WTC11 (cell line): ENCODE measurements around the gene AGAP1. TPM values are rescaled to one million over a fixed set of nuclear protein-coding genes. Genes with fewer than 3 reads are reported as not detected.

ENCODE experiments used
- ATAC-seq: fragments of 200-7000 bp; cut with Tn5 transposase; 2 replicates; pipeline ENCODE4 v1.10.0; 2021; ENCODE audit warnings: mild to moderate bottlenecking, moderate library complexity
- CTCF ChIA-PET: fragments of 300-600 bp; sonication (Branson Sonifier 250); formaldehyde crosslinking; loops from one replicate; lab custom pipeline; 2021; ENCODE audit warnings: antibody characterized with exemption; lab: Charles Lee
- POLR2A ChIA-PET: fragments of 350-600 bp; sonication (Branson Sonifier 250); formaldehyde crosslinking; loops from one replicate; lab custom pipeline; 2021; ENCODE audit warnings: antibody characterized with exemption; lab: Charles Lee
- DNase-seq: peaks from one replicate; pipeline ENCODE4 v3.0.0; 2021; ENCODE audit warnings: low spot score
- H3K27ac Mint-ChIP-seq: 2 replicates; pipeline ENCODE4 v1.8.0; 2021; ENCODE audit warnings: mixed read lengths
- H3K27me3 Mint-ChIP-seq: 2 replicates; pipeline ENCODE4 v1.8.0; 2021; ENCODE audit warnings: low read depth, mild to moderate bottlenecking, moderate library complexity, mixed read lengths
- H3K36me3 Mint-ChIP-seq: 2 replicates; pipeline ENCODE4 v1.8.0; 2021; ENCODE audit warnings: mixed read lengths
- H3K4me1 Mint-ChIP-seq: 2 replicates; pipeline ENCODE4 v1.8.0; 2022; ENCODE audit warnings: mixed read lengths
- H3K4me3 Mint-ChIP-seq: 2 replicates; pipeline ENCODE4 v1.8.0; 2021; ENCODE audit warnings: mild to moderate bottlenecking, moderate library complexity, mixed read lengths
- H3K9me3 Mint-ChIP-seq: 2 replicates; pipeline ENCODE4 v1.8.0; 2021; ENCODE audit warnings: mixed read lengths
- CREM ChIP-seq: sonication (generic); formaldehyde crosslinking; IDR thresholded peaks from 2 replicates; pipeline ENCODE4 v1.8.1; 2022; ENCODE audit warnings: mild to moderate bottlenecking, missing genetic modification reagents, moderate library complexity
- FOXK1 ChIP-seq: sonication (generic); formaldehyde crosslinking; IDR thresholded peaks from 2 replicates; pipeline ENCODE4 v1.8.0; 2022; ENCODE audit warnings: mild to moderate bottlenecking, moderate library complexity, missing genetic modification reagents
- GABPB1 ChIP-seq: sonication (generic); formaldehyde crosslinking; IDR thresholded peaks from 2 replicates; pipeline ENCODE4 v1.8.1; 2023; ENCODE audit warnings: mild to moderate bottlenecking, missing genetic modification reagents
- GTF2I ChIP-seq: fragments of 250-450 bp; sonication (Bioruptor Pico); conservative IDR thresholded peaks from 2 replicates; pipeline ENCODE4 v1.4.0; 2021; ENCODE audit warnings: mild to moderate bottlenecking
- HMGA2 ChIP-seq: fragments of 250-450 bp; sonication (Bioruptor Pico); IDR thresholded peaks from 2 replicates; pipeline ENCODE4 v1.4.0; 2021; ENCODE audit warnings: mild to moderate bottlenecking, moderate library complexity
- IRF2 ChIP-seq: sonication (generic); formaldehyde crosslinking; IDR thresholded peaks from 2 replicates; pipeline ENCODE4 v1.8.0; 2022; ENCODE audit warnings: low read depth, missing genetic modification reagents, borderline replicate concordance
- MXD4 ChIP-seq: fragments of 250-450 bp; sonication (Bioruptor Pico); IDR thresholded peaks from 2 replicates; pipeline ENCODE4 v1.8.0; 2021; ENCODE audit warnings: mild to moderate bottlenecking, moderate library complexity, borderline replicate concordance
- NFATC4 ChIP-seq: fragments of 250-450 bp; sonication (Bioruptor Pico); IDR thresholded peaks from 2 replicates; pipeline ENCODE4 v1.9.0; 2021; ENCODE audit warnings: mild to moderate bottlenecking
- NFE2L1 ChIP-seq: sonication (generic); formaldehyde crosslinking; IDR thresholded peaks from 2 replicates; pipeline ENCODE4 v1.8.1; 2023; ENCODE audit warnings: missing genetic modification reagents
- NR3C1 ChIP-seq: sonication (generic); formaldehyde crosslinking; conservative IDR thresholded peaks from 2 replicates; pipeline ENCODE4 v1.8.1; 2023; ENCODE audit warnings: low read depth, mild to moderate bottlenecking, missing genetic modification reagents
- OVOL2 ChIP-seq: fragments of 250-450 bp; sonication (Bioruptor Pico); IDR thresholded peaks from 2 replicates; pipeline ENCODE4 v1.9.0; 2021; ENCODE audit warnings: mild to moderate bottlenecking, borderline replicate concordance
- PRRX2 ChIP-seq: fragments of 250-450 bp; sonication (Bioruptor Pico); IDR thresholded peaks from 2 replicates; pipeline ENCODE4 v1.8.0; 2021; ENCODE audit warnings: mild to moderate bottlenecking
- TEAD4 ChIP-seq: sonication (generic); formaldehyde crosslinking; IDR thresholded peaks from 2 replicates; pipeline ENCODE4 v1.8.0; 2022; ENCODE audit warnings: mild to moderate bottlenecking, missing genetic modification reagents
- ZNF121 ChIP-seq: sonication (generic); formaldehyde crosslinking; IDR thresholded peaks from 2 replicates; pipeline ENCODE4 v1.8.0; 2023; ENCODE audit warnings: missing genetic modification reagents
- total RNA-seq: library from RNA; stranded (reverse); gene quantifications from 3 replicates; pipeline ENCODE4 v1.2.3, GENCODE V29; 2021
- TF ChIP-seq, protein P1 (sequence below): sonication (generic); formaldehyde crosslinking; IDR thresholded peaks from 2 replicates; pipeline ENCODE4 v1.8.1; 2023; ENCODE audit warnings: mild to moderate bottlenecking, missing genetic modification reagents, borderline replicate concordance
- TF ChIP-seq, protein P2 (sequence below): sonication (generic); formaldehyde crosslinking; IDR thresholded peaks from 2 replicates; pipeline ENCODE4 v1.8.0; 2022; ENCODE audit warnings: mild to moderate bottlenecking, missing genetic modification reagents
- TF ChIP-seq, protein P3 (sequence below): sonication (generic); formaldehyde crosslinking; IDR thresholded peaks from 2 replicates; pipeline ENCODE4 v1.8.1; 2023; ENCODE audit warnings: mild to moderate bottlenecking, missing genetic modification reagents
- TF ChIP-seq, protein P4 (sequence below): fragments of 250-450 bp; sonication (Bioruptor Pico); IDR thresholded peaks from 2 replicates; pipeline ENCODE4 v1.9.0; 2021; ENCODE audit warnings: mild to moderate bottlenecking
- TF ChIP-seq, protein P5 (sequence below): sonication (generic); formaldehyde crosslinking; IDR thresholded peaks from 2 replicates; pipeline ENCODE4 v1.8.0; 2022; ENCODE audit warnings: mild to moderate bottlenecking, missing genetic modification reagents
- TF ChIP-seq, protein P6 (sequence below): fragments of 250-450 bp; sonication (Bioruptor Pico); IDR thresholded peaks from 2 replicates; pipeline ENCODE4 v1.9.0; 2021; ENCODE audit warnings: mild to moderate bottlenecking, borderline replicate concordance

The AGAP1 gene
- total RNA-seq, 1 experiment from 2014 or later: 49.3 TPM

DNA sequence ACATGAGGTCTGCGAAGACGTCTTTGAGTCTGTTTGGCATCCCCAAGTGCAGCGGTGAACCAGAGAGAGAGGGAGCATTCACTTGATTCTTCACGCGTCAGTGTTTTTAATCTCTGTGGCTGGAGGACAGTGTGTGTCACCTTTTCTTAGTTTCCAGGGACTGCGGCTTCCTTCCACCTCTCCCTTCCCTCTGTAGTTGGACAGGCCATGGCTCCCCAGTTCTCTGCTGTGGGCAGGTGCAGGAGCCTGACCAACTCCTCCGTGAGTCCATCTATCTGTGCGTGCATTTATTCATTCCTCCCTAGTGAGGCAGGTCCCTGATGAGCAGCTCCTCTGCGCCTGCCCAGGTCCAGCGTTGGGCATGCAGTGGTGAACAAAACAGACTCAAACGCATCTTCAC lies 42.9 kb downstream of the AGAP1 start (continued):
- TF ChIP-seq, protein P1, sequence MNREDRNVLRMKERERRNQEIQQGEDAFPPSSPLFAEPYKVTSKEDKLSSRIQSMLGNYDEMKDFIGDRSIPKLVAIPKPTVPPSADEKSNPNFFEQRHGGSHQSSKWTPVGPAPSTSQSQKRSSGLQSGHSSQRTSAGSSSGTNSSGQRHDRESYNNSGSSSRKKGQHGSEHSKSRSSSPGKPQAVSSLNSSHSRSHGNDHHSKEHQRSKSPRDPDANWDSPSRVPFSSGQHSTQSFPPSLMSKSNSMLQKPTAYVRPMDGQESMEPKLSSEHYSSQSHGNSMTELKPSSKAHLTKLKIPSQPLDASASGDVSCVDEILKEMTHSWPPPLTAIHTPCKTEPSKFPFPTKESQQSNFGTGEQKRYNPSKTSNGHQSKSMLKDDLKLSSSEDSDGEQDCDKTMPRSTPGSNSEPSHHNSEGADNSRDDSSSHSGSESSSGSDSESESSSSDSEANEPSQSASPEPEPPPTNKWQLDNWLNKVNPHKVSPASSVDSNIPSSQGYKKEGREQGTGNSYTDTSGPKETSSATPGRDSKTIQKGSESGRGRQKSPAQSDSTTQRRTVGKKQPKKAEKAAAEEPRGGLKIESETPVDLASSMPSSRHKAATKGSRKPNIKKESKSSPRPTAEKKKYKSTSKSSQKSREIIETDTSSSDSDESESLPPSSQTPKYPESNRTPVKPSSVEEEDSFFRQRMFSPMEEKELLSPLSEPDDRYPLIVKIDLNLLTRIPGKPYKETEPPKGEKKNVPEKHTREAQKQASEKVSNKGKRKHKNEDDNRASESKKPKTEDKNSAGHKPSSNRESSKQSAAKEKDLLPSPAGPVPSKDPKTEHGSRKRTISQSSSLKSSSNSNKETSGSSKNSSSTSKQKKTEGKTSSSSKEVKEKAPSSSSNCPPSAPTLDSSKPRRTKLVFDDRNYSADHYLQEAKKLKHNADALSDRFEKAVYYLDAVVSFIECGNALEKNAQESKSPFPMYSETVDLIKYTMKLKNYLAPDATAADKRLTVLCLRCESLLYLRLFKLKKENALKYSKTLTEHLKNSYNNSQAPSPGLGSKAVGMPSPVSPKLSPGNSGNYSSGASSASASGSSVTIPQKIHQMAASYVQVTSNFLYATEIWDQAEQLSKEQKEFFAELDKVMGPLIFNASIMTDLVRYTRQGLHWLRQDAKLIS: no peak
- TF ChIP-seq OVOL2: no peak

DNA sequence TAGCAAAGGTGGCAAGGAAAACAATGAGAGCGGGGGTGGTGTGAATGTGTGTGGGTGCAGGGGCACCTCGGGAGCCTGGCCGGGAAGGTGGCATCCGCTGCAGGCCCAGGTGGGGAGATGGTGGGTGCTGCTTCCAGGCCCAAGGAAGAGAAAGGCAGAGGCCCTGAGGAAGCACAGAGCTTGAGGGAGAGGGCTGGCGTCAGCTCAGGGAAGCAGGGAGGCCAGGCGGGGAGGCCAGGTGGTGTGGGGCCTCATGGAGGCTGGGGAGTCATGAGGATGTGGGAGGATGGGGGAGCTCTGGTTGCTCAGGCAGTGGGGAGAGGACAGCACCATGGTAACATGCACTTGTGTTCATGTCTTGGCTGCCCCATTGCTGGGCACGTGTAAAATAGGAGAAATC lies 43.3 kb downstream of the AGAP1 start:
- Mint-ChIP-seq H3K27me3 (no peaks in the 10 kb centered on the region), H3K9me3 (peaks cover 4% of the 10 kb centered on the region), H3K36me3 (no peaks in the 10 kb centered on the region), H3K27ac (peak overlapping the region; percentile 83; the same call in 1 of the 2 replicates), H3K4me3 (no peak overlapping the region), H3K4me1 (peaks cover 64% of the 10 kb centered on the region)
- POLR2A ChIA-PET: no interaction called here
- DNase-seq (no peak), ATAC-seq (no peak)
- CTCF ChIA-PET: interaction anchor here (0.8 to 1.7 kb wide), 2 partner anchors 23 to 40 kb away, joined by 3 to 5 read pairs; no protein-coding TSS in a partner anchor
- TF ChIP-seq, protein P2, sequence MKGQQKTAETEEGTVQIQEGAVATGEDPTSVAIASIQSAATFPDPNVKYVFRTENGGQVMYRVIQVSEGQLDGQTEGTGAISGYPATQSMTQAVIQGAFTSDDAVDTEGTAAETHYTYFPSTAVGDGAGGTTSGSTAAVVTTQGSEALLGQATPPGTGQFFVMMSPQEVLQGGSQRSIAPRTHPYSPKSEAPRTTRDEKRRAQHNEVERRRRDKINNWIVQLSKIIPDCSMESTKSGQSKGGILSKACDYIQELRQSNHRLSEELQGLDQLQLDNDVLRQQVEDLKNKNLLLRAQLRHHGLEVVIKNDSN (CRISPR knock-in tag): no peak
- no peak for TF ChIP-seq NFATC4 (CRISPR knock-in tag)
- TF ChIP-seq GABPB1 (CRISPR knock-in tag): no peak
- no peak for TF ChIP-seq ZNF121 (CRISPR knock-in tag)
- TF ChIP-seq CREM: no peak
- no peak for TF ChIP-seq MXD4 (CRISPR knock-in tag)
- no peak for TF ChIP-seq GTF2I (CRISPR knock-in tag)
- no peak for TF ChIP-seq NFE2L1
- no peak for TF ChIP-seq FOXK1 (CRISPR knock-in tag)
- no peak for TF ChIP-seq HMGA2
- TF ChIP-seq OVOL2: no peak
- TF ChIP-seq, protein P3, sequence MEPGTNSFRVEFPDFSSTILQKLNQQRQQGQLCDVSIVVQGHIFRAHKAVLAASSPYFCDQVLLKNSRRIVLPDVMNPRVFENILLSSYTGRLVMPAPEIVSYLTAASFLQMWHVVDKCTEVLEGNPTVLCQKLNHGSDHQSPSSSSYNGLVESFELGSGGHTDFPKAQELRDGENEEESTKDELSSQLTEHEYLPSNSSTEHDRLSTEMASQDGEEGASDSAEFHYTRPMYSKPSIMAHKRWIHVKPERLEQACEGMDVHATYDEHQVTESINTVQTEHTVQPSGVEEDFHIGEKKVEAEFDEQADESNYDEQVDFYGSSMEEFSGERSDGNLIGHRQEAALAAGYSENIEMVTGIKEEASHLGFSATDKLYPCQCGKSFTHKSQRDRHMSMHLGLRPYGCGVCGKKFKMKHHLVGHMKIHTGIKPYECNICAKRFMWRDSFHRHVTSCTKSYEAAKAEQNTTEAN: no peak
- TF ChIP-seq, protein P4, sequence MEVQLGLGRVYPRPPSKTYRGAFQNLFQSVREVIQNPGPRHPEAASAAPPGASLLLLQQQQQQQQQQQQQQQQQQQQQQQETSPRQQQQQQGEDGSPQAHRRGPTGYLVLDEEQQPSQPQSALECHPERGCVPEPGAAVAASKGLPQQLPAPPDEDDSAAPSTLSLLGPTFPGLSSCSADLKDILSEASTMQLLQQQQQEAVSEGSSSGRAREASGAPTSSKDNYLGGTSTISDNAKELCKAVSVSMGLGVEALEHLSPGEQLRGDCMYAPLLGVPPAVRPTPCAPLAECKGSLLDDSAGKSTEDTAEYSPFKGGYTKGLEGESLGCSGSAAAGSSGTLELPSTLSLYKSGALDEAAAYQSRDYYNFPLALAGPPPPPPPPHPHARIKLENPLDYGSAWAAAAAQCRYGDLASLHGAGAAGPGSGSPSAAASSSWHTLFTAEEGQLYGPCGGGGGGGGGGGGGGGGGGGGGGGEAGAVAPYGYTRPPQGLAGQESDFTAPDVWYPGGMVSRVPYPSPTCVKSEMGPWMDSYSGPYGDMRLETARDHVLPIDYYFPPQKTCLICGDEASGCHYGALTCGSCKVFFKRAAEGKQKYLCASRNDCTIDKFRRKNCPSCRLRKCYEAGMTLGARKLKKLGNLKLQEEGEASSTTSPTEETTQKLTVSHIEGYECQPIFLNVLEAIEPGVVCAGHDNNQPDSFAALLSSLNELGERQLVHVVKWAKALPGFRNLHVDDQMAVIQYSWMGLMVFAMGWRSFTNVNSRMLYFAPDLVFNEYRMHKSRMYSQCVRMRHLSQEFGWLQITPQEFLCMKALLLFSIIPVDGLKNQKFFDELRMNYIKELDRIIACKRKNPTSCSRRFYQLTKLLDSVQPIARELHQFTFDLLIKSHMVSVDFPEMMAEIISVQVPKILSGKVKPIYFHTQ (CRISPR knock-in tag): no peak
- TF ChIP-seq NR3C1: no peak
- TF ChIP-seq, protein P5, sequence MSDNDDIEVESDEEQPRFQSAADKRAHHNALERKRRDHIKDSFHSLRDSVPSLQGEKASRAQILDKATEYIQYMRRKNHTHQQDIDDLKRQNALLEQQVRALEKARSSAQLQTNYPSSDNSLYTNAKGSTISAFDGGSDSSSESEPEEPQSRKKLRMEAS: no peak
- no peak for TF ChIP-seq IRF2 (CRISPR knock-in tag)
- TF ChIP-seq PRRX2: no peak

DNA sequence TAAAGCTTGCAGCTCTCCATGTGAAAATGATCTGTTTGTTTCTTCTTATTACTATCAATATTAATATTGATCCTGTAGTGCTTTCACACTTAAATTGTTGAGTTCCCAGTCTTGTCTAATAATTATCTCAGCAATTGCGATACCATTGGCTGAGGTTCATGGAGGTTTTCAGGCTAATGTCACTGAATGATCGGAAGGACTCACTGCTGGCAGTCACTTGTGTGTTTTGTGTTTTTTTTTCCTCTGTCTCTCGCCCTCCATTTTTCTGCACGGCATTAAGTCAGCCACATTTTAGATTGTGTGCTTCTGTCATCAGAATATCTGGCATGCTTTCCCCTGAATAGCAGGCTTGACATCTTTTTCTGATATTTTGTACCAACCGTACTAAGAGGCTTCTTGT lies 43.7 kb downstream of the AGAP1 start:
- no peak overlapping the region for H3K4me3 Mint-ChIP-seq

More for the DNA sequence above, 43.7 kb downstream of the AGAP1 start:
- Mint-ChIP-seq H3K27me3 (no peaks in the 10 kb centered on the region), H3K27ac (no peak overlapping the region), H3K9me3 (peaks cover 4% of the 10 kb centered on the region), H3K36me3 (no peaks in the 10 kb centered on the region), H3K4me1 (peaks cover 65% of the 10 kb centered on the region)
- no peak for ATAC-seq
- TF ChIP-seq TEAD4 (CRISPR knock-in tag): no peak
- TF ChIP-seq, protein P6, sequence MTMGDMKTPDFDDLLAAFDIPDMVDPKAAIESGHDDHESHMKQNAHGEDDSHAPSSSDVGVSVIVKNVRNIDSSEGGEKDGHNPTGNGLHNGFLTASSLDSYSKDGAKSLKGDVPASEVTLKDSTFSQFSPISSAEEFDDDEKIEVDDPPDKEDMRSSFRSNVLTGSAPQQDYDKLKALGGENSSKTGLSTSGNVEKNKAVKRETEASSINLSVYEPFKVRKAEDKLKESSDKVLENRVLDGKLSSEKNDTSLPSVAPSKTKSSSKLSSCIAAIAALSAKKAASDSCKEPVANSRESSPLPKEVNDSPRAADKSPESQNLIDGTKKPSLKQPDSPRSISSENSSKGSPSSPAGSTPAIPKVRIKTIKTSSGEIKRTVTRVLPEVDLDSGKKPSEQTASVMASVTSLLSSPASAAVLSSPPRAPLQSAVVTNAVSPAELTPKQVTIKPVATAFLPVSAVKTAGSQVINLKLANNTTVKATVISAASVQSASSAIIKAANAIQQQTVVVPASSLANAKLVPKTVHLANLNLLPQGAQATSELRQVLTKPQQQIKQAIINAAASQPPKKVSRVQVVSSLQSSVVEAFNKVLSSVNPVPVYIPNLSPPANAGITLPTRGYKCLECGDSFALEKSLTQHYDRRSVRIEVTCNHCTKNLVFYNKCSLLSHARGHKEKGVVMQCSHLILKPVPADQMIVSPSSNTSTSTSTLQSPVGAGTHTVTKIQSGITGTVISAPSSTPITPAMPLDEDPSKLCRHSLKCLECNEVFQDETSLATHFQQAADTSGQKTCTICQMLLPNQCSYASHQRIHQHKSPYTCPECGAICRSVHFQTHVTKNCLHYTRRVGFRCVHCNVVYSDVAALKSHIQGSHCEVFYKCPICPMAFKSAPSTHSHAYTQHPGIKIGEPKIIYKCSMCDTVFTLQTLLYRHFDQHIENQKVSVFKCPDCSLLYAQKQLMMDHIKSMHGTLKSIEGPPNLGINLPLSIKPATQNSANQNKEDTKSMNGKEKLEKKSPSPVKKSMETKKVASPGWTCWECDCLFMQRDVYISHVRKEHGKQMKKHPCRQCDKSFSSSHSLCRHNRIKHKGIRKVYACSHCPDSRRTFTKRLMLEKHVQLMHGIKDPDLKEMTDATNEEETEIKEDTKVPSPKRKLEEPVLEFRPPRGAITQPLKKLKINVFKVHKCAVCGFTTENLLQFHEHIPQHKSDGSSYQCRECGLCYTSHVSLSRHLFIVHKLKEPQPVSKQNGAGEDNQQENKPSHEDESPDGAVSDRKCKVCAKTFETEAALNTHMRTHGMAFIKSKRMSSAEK (CRISPR knock-in tag): no peak
- no peak for DNase-seq
- POLR2A ChIA-PET: no interaction called here
- CTCF ChIA-PET: interaction anchor here (1.7 kb wide), 1 partner anchor 40 kb away, joined by 5 read pairs; no protein-coding TSS in a partner anchor
